ENCODE measurements around the gene TXLNA.

GRCh38 chr1:32240140-32240951 lies 60.9 kb downstream of the TXLNA start:
- TF ChIP-seq POLR2A (IDR thresholded peaks at IDR 0.05; ENCODE audit: low read length), result no peak
- TF ChIP-seq GATA1 (IDR thresholded peaks at IDR 0.05; ENCODE audit: low read depth, low read length), result no peak
